ENCODE results near the gene ITLN2.

The ITLN2 gene

DNA sequence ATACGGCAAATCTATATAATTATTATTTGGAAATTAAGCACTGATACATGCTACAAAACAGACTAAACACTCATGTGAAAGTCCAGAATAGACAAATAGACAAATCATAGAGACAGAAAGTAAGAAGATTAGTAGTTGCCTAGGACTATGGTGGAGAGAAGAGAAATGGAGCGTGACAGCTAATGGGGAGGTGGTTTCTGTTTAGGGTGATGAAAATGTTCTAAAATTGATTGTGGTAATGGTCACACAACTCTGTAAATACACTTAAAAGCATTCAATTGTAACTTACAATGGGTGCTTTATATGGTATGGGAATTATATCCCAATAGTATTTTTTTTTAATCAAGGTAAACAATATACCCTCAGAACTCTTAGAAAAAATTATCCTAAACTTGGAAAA, 20.4 kb upstream of the ITLN2 start:
- no peak for TF ChIP-seq GATA3 (IDR thresholded peaks at IDR 0.05; ENCODE audit: low read depth, low read length)
- TF ChIP-seq GATA2 (IDR thresholded peaks at IDR 0.05; ENCODE audit: low read depth, low read length), result no peak

DNA sequence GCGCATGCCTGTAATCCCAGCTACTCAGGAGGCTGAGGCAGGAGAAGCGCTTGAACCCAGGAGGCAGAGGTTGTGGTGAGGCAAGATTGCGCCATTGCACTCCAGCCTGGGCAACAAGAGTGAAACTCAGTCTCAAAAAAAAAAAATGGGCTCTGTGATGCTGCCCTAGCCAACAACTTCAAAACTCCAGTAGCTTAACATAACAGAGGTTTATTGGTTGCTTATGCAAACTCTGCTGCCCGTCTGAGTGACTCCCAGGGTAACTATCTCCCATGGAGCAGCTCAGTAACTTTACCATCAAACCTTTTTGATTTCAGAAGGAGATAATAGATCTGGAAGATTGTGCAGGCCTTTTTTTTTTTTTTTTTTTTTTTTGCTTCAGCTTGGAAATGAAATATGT, 18.9 kb upstream of the ITLN2 start:
- TF ChIP-seq GATA3 (IDR thresholded peaks at IDR 0.05; ENCODE audit: low read depth, low read length), result no peak
- TF ChIP-seq GATA2 (IDR thresholded peaks at IDR 0.05; ENCODE audit: low read depth, low read length), result no peak

DNA sequence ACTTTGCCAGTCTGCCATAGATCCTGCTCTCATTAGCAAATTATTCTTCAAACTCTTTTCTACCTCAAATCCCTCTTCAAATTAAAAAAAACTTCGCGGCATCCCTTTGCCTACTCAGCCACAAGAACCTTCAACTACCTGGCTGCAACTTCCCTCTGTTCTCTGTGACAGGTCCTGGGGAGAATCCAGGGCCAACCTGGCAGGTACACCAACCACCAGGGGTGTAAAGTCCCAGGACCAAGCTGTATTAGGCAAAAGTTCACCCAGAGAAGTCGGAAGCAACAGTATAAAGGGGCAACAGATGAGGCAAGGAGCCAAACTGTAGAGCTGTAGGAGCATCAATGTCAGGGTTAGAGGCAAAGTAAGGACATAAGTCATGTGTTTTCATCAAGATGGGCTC, 18.3 kb upstream of the ITLN2 start:
- no peak for TF ChIP-seq GATA2 (IDR thresholded peaks at IDR 0.05; ENCODE audit: low read depth, low read length)
- TF ChIP-seq GATA3 (IDR thresholded peaks at IDR 0.05; ENCODE audit: low read depth, low read length), result no peak

DNA sequence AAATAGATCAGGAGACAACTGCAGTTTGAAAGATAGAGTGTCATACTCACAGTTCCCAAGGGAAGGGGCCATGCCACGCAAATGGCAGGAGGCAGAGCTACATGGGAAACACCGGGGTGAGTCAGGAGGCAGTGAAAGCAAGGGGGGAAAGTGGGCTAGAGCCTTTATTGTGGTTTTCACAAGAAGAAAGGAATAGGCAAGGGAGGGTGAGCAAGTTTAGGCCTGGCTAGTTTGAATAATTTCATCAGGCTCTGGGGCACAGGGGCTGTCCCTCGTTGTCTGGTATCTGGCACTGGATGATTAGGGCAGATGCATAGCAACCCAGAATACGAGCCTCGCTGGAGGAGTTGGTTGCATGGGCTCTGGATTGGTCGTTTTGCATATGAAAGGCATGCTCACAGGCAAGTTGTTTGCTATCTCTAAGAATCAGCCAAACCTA, 17.0 kb upstream of the ITLN2 start:
- TF ChIP-seq GATA2 (IDR thresholded peaks at IDR 0.05; ENCODE audit: low read depth, low read length) (no peak), GATA3 (IDR thresholded peaks at IDR 0.05; ENCODE audit: low read depth, low read length) (no peak)

DNA sequence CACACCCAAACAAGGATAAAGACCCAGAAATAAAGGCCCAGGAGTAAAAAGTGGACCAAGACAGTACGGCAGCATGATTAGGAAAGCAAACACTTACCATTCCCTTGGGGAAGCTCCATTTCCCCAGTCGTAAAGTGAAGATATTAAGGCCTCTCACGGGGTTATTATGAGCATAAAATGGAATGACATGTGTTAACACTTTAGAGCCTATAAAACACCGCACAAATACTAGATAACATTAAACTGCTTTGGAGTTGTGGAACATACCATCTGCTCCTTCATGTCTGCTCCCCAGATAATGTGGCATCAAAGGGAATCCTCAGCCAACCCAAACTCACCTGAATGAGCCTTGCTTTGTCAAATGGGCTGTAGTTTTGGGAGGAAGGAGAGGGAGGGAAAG, 8.9 kb upstream of the ITLN2 start:
- no peak for TF ChIP-seq GATA3 (IDR thresholded peaks at IDR 0.05; ENCODE audit: low read depth, low read length)
- TF ChIP-seq GATA2 (IDR thresholded peaks at IDR 0.05; ENCODE audit: low read depth, low read length), result no peak

DNA sequence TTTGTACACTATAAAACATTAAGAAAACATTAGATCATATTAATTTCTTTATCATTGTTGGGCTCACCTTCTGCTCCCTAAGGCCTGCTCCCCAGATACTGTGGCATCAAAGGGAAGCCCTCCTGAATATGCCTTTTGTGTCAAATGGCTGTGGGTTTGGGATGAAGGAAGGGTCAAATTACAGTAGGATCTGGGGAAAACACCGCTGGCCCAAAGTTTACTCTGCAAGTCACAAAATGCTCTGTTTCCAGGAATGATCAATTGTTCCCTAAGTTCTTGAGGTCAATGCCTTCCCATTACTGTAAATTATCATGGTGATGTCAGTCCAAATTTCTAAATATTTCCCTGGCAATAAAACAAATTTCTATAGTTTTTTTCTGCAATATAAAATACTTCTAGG, 6.8 kb upstream of the ITLN2 start:
- no peak for TF ChIP-seq GATA2 (IDR thresholded peaks at IDR 0.05; ENCODE audit: low read depth, low read length)
- TF ChIP-seq GATA3 (IDR thresholded peaks at IDR 0.05; ENCODE audit: low read depth, low read length), result no peak

DNA sequence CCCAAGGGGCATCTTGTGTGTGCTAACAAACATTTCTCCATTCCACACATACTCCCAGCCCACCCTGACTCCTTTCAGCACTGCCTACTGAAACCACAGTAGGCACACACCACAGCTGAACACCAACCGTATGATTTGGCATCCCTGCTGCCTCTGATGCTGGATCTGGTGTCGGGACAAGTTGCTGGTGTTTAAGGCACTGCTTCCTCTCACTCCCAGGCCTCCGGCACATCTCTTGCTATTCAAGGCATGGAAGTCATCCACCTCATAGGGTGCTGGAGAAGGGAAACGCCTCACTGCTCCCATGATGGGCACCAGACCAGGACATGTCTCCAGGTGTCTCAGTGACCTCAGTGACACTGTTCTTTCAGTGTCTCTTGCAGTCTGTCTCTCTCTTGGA, 2.4 kb upstream of the ITLN2 start:
- no peak for TF ChIP-seq GATA2 (IDR thresholded peaks at IDR 0.05; ENCODE audit: low read depth, low read length)
- TF ChIP-seq GATA3 (IDR thresholded peaks at IDR 0.05; ENCODE audit: low read depth, low read length), result no peak

DNA sequence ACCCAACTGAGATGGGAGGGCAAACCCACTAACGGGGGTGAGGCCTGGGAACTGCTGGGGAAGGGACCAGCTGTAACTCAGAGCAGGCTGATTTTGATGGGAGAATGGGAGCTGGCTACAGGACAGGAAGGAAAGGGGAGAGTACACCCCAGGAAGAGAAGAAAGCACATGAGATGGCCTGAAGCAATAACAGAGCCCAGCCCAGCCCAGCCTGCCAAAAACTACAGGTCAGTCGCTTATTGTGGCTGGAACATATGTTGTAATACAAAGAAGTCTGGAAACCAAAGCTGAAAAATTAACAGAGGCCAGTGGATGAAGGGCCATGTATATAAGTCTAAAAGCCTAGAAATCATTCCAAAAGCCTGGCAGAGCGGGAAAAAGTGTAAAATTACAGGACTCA, 1.6 kb downstream of the ITLN2 start:
- TF ChIP-seq GATA2 (IDR thresholded peaks at IDR 0.05; ENCODE audit: low read depth, low read length) (no peak), GATA3 (IDR thresholded peaks at IDR 0.05; ENCODE audit: low read depth, low read length) (no peak)

DNA sequence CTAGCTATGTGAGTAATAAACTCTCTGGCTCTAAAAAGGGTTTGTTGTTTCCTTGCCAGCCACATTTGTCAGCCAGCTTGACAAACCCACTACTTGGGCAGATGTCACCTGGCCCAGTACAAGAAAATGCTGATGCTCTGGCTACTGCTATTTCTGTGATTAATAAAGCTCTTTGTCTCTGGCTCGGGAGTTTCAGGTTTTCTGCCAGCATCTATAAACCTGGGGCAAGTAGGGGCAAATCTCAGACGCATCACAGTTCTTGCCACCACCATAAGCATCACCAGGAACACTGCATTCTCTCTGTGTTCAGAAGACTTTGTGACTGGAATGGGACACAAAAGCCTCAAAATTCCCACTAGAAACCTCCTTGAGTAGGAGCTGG, 2.5 kb downstream of the ITLN2 start:
- TF ChIP-seq GATA2 (IDR thresholded peaks at IDR 0.05; ENCODE audit: low read depth, low read length) (no peak), GATA3 (IDR thresholded peaks at IDR 0.05; ENCODE audit: low read depth, low read length) (no peak)

DNA sequence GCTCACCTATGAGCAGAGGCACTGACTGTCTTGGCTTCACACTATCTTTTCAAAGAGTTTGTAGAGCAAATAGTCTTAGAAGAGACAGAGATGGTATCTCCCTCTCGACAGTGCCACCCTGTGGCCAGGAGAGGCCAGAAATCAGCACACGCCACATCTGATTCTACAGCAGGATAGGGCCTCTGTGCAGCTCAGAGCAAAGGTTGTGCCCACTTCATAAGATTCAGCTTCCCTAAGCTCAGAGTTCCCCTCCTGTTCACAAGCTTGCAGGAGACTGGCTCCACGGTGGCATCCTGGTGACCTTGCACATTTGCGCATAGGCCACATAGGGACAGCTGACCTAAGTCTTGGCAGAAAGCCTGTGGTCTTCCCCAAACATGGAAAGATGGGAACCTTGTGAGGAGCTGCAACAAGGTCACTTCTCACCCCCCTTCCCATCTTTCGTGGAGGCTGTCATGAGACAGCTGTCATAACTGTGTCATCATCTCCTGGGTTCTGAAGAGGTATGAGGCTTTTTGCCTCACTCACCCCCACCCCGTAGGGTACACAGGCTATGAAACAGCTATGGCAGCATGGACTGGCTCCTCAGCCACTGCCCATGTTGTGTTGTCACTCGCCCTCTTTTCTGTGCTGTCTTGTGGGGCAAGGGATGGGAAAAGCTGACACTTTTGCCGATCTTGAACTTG, 3.0 kb downstream of the ITLN2 start:
- peak; percentile 54; the same call in 1 of the 2 replicates for TF ChIP-seq GATA3 (IDR thresholded peaks at IDR 0.05; ENCODE audit: low read depth, low read length)
- peak; percentile 73 for TF ChIP-seq GATA2 (IDR thresholded peaks at IDR 0.05; ENCODE audit: low read depth, low read length)

DNA sequence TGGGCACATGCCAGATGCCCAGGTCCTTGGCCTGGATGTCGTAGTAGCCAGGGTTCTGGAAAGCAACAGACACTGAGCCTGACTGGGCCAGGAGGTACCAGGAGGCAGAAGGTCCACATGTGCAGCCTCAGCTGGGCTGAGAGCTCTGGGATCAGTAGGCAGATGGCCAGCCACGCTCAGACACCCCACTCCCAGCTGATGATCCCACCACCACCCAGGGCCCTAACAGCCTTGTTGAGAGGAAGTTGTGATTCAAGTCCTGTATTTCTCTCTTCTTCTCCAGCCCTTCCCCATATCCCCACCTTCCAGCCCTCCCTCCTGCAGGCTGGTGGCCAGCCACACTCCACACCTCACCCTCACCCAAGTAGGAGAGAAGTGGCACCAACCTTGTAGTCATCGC, 4.0 kb downstream of the ITLN2 start:
- TF ChIP-seq GATA3 (IDR thresholded peaks at IDR 0.05; ENCODE audit: low read depth, low read length) (no peak), GATA2 (IDR thresholded peaks at IDR 0.05; ENCODE audit: low read depth, low read length) (no peak)

DNA sequence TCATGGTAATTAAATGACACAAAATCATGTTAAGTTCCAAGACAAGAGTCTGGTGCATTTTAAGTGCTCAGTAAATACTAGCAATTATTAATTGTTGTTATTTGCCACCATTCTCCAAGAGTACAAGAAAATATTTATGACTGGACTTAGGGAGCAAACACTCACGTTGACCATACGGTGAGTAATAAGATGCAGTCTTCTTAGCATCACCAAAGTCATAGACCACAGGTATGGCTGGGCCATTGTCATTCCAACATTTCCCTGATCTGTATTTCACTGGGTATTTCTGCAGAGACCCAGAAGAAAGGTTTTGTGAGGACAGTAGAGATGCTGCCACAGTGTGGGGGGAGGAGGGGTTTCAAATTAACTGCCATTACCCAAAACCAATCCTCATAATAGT, 4.7 kb downstream of the ITLN2 start:
- TF ChIP-seq GATA2 (IDR thresholded peaks at IDR 0.05; ENCODE audit: low read depth, low read length) (no peak), GATA3 (IDR thresholded peaks at IDR 0.05; ENCODE audit: low read depth, low read length) (no peak)

DNA sequence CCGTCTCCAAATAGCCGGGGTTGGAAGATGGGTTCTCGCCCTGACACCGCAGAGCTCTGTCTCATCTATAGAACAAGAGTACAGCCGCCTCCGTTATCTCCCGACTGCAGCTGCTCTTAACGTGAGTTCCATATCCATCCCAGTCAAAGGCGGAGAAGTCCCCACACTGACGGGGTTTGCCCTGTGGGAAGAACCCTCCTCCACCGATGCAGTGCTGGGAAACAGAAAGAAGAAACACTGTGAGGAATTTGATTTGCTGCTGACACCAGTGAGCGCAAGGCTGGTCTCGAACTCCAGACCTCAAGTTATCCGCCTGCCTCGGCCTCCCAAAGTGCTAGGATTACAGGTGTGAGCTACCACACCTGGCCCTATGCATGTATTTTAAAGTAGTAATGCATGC, 9.5 kb downstream of the ITLN2 start:
- TF ChIP-seq GATA2 (IDR thresholded peaks at IDR 0.05; ENCODE audit: low read depth, low read length) (no peak), GATA3 (IDR thresholded peaks at IDR 0.05; ENCODE audit: low read depth, low read length) (no peak)

DNA sequence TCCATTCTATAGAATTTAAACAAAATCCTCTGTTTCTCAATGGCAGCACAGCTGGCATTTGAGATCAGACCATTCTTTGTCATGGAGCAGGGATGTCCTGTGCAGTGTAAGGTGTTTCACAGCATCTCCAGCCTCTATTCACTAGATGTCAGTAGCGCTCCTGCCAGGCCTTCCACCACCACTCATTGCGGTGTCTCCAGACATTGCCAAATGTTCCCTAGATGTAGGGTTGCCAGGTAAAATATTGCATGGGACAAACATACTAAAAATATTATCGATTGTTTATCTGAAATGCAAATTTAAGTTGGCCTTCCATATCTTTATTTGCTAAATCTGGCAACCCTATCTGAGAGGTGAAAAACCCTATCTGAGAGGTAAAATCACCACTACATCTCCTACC, 11.7 kb downstream of the ITLN2 start:
- TF ChIP-seq GATA2 (IDR thresholded peaks at IDR 0.05; ENCODE audit: low read depth, low read length), result no peak
- no peak for TF ChIP-seq GATA3 (IDR thresholded peaks at IDR 0.05; ENCODE audit: low read depth, low read length)

DNA sequence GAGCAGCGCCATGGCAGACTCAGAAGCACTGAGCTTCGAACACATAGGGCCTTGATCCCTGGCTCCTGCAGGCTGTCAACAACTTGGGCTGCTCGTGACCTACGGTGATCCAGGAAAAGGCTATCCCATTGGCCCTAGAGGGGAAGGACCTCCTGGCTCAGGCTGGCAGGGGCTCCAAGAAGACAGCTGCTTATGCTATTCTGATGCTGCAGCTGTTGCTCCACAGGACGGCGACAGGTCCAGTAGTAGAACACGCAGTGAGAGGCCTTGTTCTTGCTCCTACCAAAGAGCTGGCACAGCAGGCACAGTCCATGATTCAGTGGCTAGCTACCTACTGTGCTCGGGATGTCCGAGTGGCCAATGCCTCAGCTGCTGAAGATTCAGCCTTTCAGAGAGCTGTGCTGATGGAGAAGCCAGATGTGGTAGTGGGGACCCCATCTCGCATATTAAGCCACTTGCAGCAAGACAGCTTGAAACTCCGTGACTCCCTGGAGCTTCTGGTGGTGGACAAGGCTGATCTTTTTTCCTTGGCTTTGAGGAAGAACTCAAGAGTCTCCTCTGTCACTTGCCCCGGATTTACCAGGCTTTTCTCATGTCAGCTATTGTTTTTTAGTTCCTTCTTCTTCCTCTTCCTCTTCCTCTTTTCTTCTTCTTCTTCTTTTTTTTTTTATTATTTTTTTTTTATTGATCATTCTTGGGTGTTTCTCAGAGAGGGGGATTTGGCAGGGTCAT, 18.9 kb downstream of the ITLN2 start:
- TF ChIP-seq GATA3 (IDR thresholded peaks at IDR 0.05; ENCODE audit: low read depth, low read length) (no peak), GATA2 (IDR thresholded peaks at IDR 0.05; ENCODE audit: low read depth, low read length) (no peak)

Measured in SH-SY5Y (cell line).